Sigmoid colon (tissue), 7 donors: ENCODE data around the gene SPZ1. TPM values are rescaled to one million over a fixed set of nuclear protein-coding genes. Genes with fewer than 3 reads are reported as not detected.

Experiments used
- DNase-seq: peaks from one replicate; pipeline ENCODE4 v3.0.0-alpha.2; 2019
- H3K27ac ChIP-seq, 4 donors: fragments of 200-600 bp; sonication (generic); one replicate each; pipeline ENCODE4 v1.5.1; 2016 to 2019; ENCODE audit warnings: mild to moderate bottlenecking in 1 of 4
- H3K27me3 ChIP-seq, 3 donors: fragments of 200-600 bp; sonication (generic); one replicate each; pipeline ENCODE4 v1.5.1; 2019; ENCODE audit warnings: mild to moderate bottlenecking in 1 of 3
- H3K36me3 ChIP-seq, 4 donors: fragments of 200-600 bp; sonication (generic); one replicate each; pipeline ENCODE4 v1.5.1; 2016 to 2019
- H3K4me1 ChIP-seq, 4 donors: fragments of 200-600 bp; sonication (generic); one replicate each; pipeline ENCODE4 v1.5.1; 2017 to 2019
- H3K4me3 ChIP-seq, 4 donors: fragments of 200-600 bp; sonication (generic); one replicate each; pipeline ENCODE4 v1.5.1; 2017 to 2019; ENCODE audit warnings: mild to moderate bottlenecking in 2 of 4, moderate library complexity in 1 of 4
- H3K9me3 ChIP-seq, 4 donors: fragments of 200-600 bp in 3 of 4; sonication (generic) in 3 of 4; one replicate each; pipeline versions ENCODE4 v1.5.1 to v1.6.1; 2013 to 2019
- EP300 ChIP-seq, 4 donors: sonication (generic); formaldehyde crosslinking; IDR thresholded peaks; one replicate each; pipeline ENCODE4 v1.6.1; 2017; ENCODE audit warnings: antibody characterized with exemption in 4 of 4
- POLR2A ChIP-seq, 2 donors: fragments of 450-650 bp; IDR thresholded peaks; one replicate each; pipeline ENCODE4 v1.6.1; 2016; ENCODE audit warnings: antibody characterized with exemption in 2 of 2, mild to moderate bottlenecking in 2 of 2, moderate library complexity in 2 of 2
- POLR2AphosphoS5 ChIP-seq, 4 donors: sonication (generic); formaldehyde crosslinking; IDR thresholded peaks; one replicate each; pipeline ENCODE4 v1.6.1; 2017; ENCODE audit warnings: antibody characterized with exemption in 4 of 4
- WGBS, 2 donors: extraction: QIAGEN DNeasy Blood & Tissue Kit; methylation state at CpG; one replicate each; pipeline ENCODE4 v1.1.7; 2013; 5-methylcytosine and 5-hydroxymethylcytosine counted together
- intact Hi-C: fragments of 100-400 bp; cut with DNase I; formaldehyde crosslinking; loops from one replicate; pipeline ENCODE4 v1.15.1; 2023
- polyA plus RNA-seq, 3 donors: library from polyadenylated mRNA; stranded (reverse); fragments of 200-250 nt; gene quantifications; one replicate each; pipeline ENCODE4 v1.2.3, GENCODE V29; 2013
- total RNA-seq, 4 donors: library from RNA; depleted of rRNA; stranded (reverse); fragments of >200 nt; gene quantifications; one replicate each; pipeline ENCODE4 v1.1.0, GENCODE V29; 2016
- TF ChIP-seq, protein P1 (sequence below), 4 experiments: fragments of 450-650 bp in 3 of 4; fragments of 200-600 bp in 1 of 4; IDR thresholded peaks; one replicate each; pipeline ENCODE4 v1.5.1; 2016 to 2019; ENCODE audit warnings: antibody characterized with exemption in 4 of 4, mild to moderate bottlenecking in 3 of 4, moderate library complexity in 2 of 4
- donor health status: healthy with polysubstance abuse.
- donor health status: Bipolar disorder and iron deficiency.
- donor health status: healthy.

The SPZ1 gene
- total and polyA plus RNA-seq, 7 donors = not detected

DNA sequence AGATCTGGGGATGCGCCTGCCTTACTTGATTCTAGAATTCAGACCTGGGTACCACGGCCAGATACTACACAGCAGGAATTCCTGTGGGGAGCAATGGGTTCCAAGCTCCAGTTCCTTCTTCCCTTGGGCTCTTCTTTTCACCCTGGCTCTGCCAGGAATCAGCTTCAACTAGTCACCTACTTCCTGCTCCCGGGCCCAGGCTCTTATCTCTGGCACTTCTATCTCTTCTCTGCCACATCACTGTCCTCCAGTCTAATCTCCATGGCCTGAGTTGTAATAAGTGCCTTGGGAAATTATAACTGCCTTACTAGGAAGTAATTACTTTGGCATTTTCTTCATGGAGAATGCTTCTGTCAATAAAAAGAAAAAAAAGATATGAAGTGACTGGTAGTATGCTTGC lies 37.7 kb upstream of the SPZ1 start:
- Histone ChIP-seq H3K36me3 (no peaks in the 10 kb centered on the region), H3K27me3 (no peaks in the 10 kb centered on the region), H3K4me3 (no peak overlapping the region), H3K27ac (no peak overlapping the region), H3K9me3 (no peaks in the 10 kb centered on the region), H3K4me1 (peaks cover 0 to 12% (median 5%) of the 10 kb centered on the region in 4 donors)
- intact Hi-C loops = no loop called here
- TF ChIP-seq EP300 (IDR thresholded peaks at IDR 0.05) (no peak), POLR2A (IDR thresholded peaks at IDR 0.05) (no peak), POLR2AphosphoS5 (IDR thresholded peaks at IDR 0.05) (no peak)
- TF ChIP-seq, protein P1, sequence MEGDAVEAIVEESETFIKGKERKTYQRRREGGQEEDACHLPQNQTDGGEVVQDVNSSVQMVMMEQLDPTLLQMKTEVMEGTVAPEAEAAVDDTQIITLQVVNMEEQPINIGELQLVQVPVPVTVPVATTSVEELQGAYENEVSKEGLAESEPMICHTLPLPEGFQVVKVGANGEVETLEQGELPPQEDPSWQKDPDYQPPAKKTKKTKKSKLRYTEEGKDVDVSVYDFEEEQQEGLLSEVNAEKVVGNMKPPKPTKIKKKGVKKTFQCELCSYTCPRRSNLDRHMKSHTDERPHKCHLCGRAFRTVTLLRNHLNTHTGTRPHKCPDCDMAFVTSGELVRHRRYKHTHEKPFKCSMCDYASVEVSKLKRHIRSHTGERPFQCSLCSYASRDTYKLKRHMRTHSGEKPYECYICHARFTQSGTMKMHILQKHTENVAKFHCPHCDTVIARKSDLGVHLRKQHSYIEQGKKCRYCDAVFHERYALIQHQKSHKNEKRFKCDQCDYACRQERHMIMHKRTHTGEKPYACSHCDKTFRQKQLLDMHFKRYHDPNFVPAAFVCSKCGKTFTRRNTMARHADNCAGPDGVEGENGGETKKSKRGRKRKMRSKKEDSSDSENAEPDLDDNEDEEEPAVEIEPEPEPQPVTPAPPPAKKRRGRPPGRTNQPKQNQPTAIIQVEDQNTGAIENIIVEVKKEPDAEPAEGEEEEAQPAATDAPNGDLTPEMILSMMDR (IDR thresholded peaks at IDR 0.05) = no peak
- DNase-seq = no peak
- 62 to 74% methylated on average over 3 of the region's 3 CpGs for WGBS, 2 donors

DNA sequence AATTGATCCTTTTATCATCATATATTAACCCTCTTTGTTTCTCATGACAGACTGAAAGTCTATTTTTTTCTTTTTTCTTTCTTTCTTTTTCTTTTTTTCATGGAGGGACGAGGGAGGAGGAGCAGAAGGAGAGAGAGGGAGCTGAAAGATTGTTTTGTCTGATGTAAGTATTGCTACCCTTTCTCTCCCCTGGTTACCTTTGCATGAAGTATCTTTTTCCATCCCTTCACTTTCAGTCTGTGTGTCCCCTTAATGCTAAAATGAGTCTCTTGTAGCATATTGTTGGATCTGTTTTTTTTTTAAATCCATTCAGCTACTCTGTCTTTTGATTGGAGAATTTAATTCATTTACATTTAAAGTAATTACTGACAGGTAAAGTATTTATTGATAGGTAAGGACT lies 36.4 kb upstream of the SPZ1 start:
- Histone ChIP-seq H3K36me3 (no peaks in the 10 kb centered on the region), H3K27me3 (no peaks in the 10 kb centered on the region), H3K9me3 (no peaks in the 10 kb centered on the region), H3K4me1 (no peaks in the 10 kb centered on the region), H3K27ac (no peak overlapping the region), H3K4me3 (no peak overlapping the region)
- TF ChIP-seq POLR2AphosphoS5 (IDR thresholded peaks at IDR 0.05) (no peak), POLR2A (IDR thresholded peaks at IDR 0.05) (no peak), EP300 (IDR thresholded peaks at IDR 0.05) (no peak)
- TF ChIP-seq, protein P1 (IDR thresholded peaks at IDR 0.05) = no peak
- intact Hi-C loops = no loop called here
- DNase-seq = no peak
- WGBS, 2 donors = 56 to 86% methylated on average over 1 of the region's 1 CpG

DNA sequence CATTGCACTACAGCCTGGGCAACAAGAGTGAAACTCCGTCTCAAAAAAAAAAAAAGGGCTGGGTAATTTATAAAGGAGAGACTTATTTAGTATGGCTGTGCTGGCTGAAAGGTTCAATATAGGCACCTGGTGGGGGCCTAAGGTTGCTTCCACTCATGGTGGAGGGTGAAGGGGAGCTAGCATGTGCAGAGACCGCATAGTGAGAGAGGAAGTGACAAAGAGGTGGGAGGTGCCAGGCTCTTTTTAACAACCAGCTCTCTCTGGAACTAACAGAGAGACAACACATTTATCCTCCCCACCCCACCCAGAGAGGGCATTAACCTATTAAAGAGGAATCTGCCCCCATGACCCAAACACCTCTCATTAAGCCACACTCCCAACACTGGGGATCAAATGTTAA lies 35.1 kb upstream of the SPZ1 start:
- Histone ChIP-seq H3K27me3 (no peaks in the 10 kb centered on the region), H3K27ac (no peak overlapping the region), H3K4me1 (no peaks in the 10 kb centered on the region), H3K36me3 (no peaks in the 10 kb centered on the region), H3K4me3 (no peak overlapping the region), H3K9me3 (no peaks in the 10 kb centered on the region)
- DNase-seq = no peak
- intact Hi-C loops = no loop called here
- TF ChIP-seq POLR2AphosphoS5 (IDR thresholded peaks at IDR 0.05) = no peak
- TF ChIP-seq, protein P1 (IDR thresholded peaks at IDR 0.05) = no peak
- TF ChIP-seq EP300 (IDR thresholded peaks at IDR 0.05) = no peak
- no peak for TF ChIP-seq POLR2A (IDR thresholded peaks at IDR 0.05)
- WGBS, 2 donors = 49 to 76% methylated on average over 2 of the region's 2 CpGs

DNA sequence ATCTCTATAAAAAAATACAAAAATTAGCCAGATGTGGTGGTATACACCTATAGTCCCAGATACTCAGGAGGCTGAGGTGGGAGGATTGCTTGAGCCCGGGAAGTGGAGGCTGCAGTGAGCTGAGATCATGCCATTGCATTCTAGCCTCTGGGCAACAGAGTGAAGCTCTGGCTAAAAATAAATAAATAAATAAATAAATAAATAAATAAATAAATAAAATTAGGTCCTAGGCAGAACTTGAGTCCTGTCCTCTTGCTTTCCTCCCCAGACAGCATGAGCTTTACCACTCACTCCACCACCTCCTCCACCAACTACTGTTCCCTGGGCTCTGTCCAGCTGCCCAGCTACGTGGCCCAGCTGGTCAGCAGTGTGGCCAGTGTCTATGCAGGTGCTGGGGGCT lies 31.6 kb upstream of the SPZ1 start:
- intact Hi-C loops = no loop called here
- Histone ChIP-seq H3K27me3 (no peaks in the 10 kb centered on the region), H3K4me3 (no peak overlapping the region), H3K4me1 (no peaks in the 10 kb centered on the region), H3K9me3 (no peaks in the 10 kb centered on the region), H3K27ac (no peak overlapping the region), H3K36me3 (no peaks in the 10 kb centered on the region)
- TF ChIP-seq EP300 (IDR thresholded peaks at IDR 0.05) (no peak), POLR2A (IDR thresholded peaks at IDR 0.05) (no peak), POLR2AphosphoS5 (IDR thresholded peaks at IDR 0.05) (no peak)
- TF ChIP-seq, protein P1 (IDR thresholded peaks at IDR 0.05) = no peak
- 87 to 90% methylated on average over 2 of the region's 2 CpGs for WGBS, 2 donors
- no peak for DNase-seq

DNA sequence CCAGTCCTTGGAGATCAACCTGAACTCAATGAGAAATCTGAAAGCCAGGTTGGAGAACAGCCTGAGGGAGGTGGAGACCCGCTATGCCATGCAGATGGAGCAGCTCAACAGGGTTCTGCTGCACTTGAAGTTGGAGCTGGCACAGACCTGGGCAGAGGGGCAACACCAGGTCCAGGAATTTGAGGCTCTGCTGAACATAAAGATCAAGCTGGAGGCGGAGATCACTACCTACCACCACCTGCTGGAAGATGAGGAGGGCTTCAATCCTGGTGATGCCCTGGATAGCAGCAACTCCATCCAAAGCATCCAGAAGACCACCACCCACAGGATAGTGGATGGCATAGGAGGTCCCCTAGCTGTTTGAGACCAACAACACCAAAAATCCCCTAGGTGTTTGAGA lies 30.5 kb upstream of the SPZ1 start:
- TF ChIP-seq, protein P1 (IDR thresholded peaks at IDR 0.05) = no peak
- TF ChIP-seq EP300 (IDR thresholded peaks at IDR 0.05) (no peak), POLR2AphosphoS5 (IDR thresholded peaks at IDR 0.05) (no peak), POLR2A (IDR thresholded peaks at IDR 0.05) (no peak)
- no peaks in the 10 kb centered on the region for H3K36me3 ChIP-seq
- H3K4me3 ChIP-seq = no peak overlapping the region
- no peaks in the 10 kb centered on the region for H3K27me3 ChIP-seq
- intact Hi-C loops = no loop called here
- no peaks in the 10 kb centered on the region for H3K4me1 ChIP-seq
- DNase-seq = no peak
- no peak overlapping the region for H3K27ac ChIP-seq
- WGBS, 2 donors = 90 to 99% methylated on average over 2 of the region's 2 CpGs
- peaks cover 0 to 3% (median 0%) of the 10 kb centered on the region in 4 donors for H3K9me3 ChIP-seq
